GM23338 (cell line): ENCODE results near the gene FOXJ3. TPM values are rescaled to one million over a fixed set of nuclear protein-coding genes. Genes with fewer than 3 reads are reported as not detected.

Experiments used
- ATAC-seq: fragments of 200-7000 bp; cut with Tn5 transposase; 3 replicates; pipeline ENCODE4 v1.9.1; 2020
- DNase-seq: peaks from one replicate; pipeline ENCODE4 v3.0.0-alpha.2; 2015; ENCODE audit warnings: low spot score
- H2AFZ ChIP-seq: fragments of 200-600 bp; sonication (generic); 2 replicates; pipeline ENCODE4 v1.8.0; 2016; ENCODE audit warnings: antibody characterized with exemption, mild to moderate bottlenecking, moderate library complexity
- H3F3A ChIP-seq: fragments of 200-600 bp; sonication (generic); replicated peaks from 2 replicates; pipeline ENCODE4 v1.8.0; 2017; ENCODE audit warnings: antibody characterized with exemption, mixed run types, low read depth
- H3K27ac ChIP-seq: fragments of 200-600 bp; sonication (generic); 2 replicates; pipeline ENCODE4 v1.6.1; 2016; ENCODE audit warnings: low read depth
- H3K27me3 ChIP-seq: fragments of 200-600 bp; sonication (generic); 2 replicates; pipeline ENCODE4 v1.8.0; 2016; ENCODE audit warnings: mild to moderate bottlenecking, mixed run types, moderate library complexity; ENCODE audit not compliant: insufficient read depth
- H3K36me3 ChIP-seq: fragments of 200-600 bp; sonication (generic); 2 replicates; pipeline ENCODE4 v1.8.0; 2016; ENCODE audit warnings: mild to moderate bottlenecking; ENCODE audit not compliant: insufficient read depth
- H3K4me1 ChIP-seq: fragments of 200-600 bp; sonication (generic); 2 replicates; pipeline ENCODE4 v1.8.0; 2016; ENCODE audit warnings: mild to moderate bottlenecking, moderate library complexity; ENCODE audit not compliant: insufficient read depth
- H3K4me2 ChIP-seq: fragments of 200-600 bp; sonication (generic); 2 replicates; pipeline ENCODE4 v1.7.1; 2017; ENCODE audit warnings: mixed run types
- H3K4me3 ChIP-seq: fragments of 200-600 bp; sonication (generic); 2 replicates; pipeline ENCODE4 v1.6.1; 2016; ENCODE audit warnings: mixed run types
- H3K79me2 ChIP-seq: fragments of 200-600 bp; sonication (generic); replicated peaks from 2 replicates; pipeline ENCODE4 v1.8.0; 2017; ENCODE audit warnings: mild to moderate bottlenecking; ENCODE audit not compliant: insufficient read depth
- H3K9me2 ChIP-seq: fragments of 200-600 bp; sonication (generic); 2 replicates; pipeline ENCODE4 v1.8.0; 2017; ENCODE audit not compliant: insufficient read depth
- H4K20me1 ChIP-seq: fragments of 200-600 bp; sonication (generic); replicated peaks from 2 replicates; pipeline ENCODE4 v1.8.0; 2017; ENCODE audit warnings: mild to moderate bottlenecking; ENCODE audit not compliant: insufficient read depth
- H3K27ac Mint-ChIP-seq: 2 replicates; pipeline ENCODE4 v1.8.0; 2020; ENCODE audit warnings: inconsistent platforms, mild to moderate bottlenecking, moderate library complexity, mixed read lengths
- H3K27me3 Mint-ChIP-seq: 3 replicates; pipeline ENCODE4 v1.8.0; 2022; ENCODE audit warnings: low read depth, mild to moderate bottlenecking, moderate library complexity, mixed read lengths, inconsistent platforms; ENCODE audit not compliant: insufficient read depth, poor library complexity
- H3K36me3 Mint-ChIP-seq: 3 replicates; pipeline ENCODE4 v1.8.0; 2021; ENCODE audit warnings: low read depth, mild to moderate bottlenecking, inconsistent platforms, moderate library complexity, mixed read lengths
- H3K4me1 Mint-ChIP-seq: 3 replicates; pipeline ENCODE4 v1.8.0; 2020; ENCODE audit warnings: mild to moderate bottlenecking, inconsistent platforms, mixed read lengths
- H3K4me3 Mint-ChIP-seq: 3 replicates; pipeline ENCODE4 v1.8.0; 2021; ENCODE audit warnings: moderate library complexity, mild to moderate bottlenecking, inconsistent platforms, mixed read lengths
- H3K9me3 Mint-ChIP-seq: 3 replicates; pipeline ENCODE4 v1.8.0; 2020; ENCODE audit warnings: moderate library complexity, mild to moderate bottlenecking, inconsistent platforms, mixed read lengths
- CREB1 ChIP-seq: fragments of 250-450 bp; sonication (Bioruptor Pico); IDR thresholded peaks from 2 replicates; pipeline ENCODE4 v1.5.0; 2020; ENCODE audit warnings: low read depth, mild to moderate bottlenecking, moderate library complexity
- CTCF ChIP-seq, 2 experiments: fragments of 200-600 bp in 1 of 2; sonication (generic) in 1 of 2; conservative IDR thresholded peaks; 2 replicates each; pipeline versions ENCODE4 v1.5.1 to v1.6.1; 2016 to 2017; ENCODE audit warnings: antibody characterized with exemption in 2 of 2, low read depth in 2 of 2, mild to moderate bottlenecking in 2 of 2, moderate library complexity in 1 of 2
- ETS1 ChIP-seq: IDR thresholded peaks from 2 replicates; pipeline ENCODE4 v1.6.1; 2016; ENCODE audit warnings: antibody characterized with exemption
- EZH2 ChIP-seq: fragments of 200-600 bp; sonication (generic); IDR thresholded peaks from one replicate; pipeline ENCODE4 v1.8.0; 2017; ENCODE audit warnings: antibody characterized with exemption, mild to moderate bottlenecking, low read depth; ENCODE audit not compliant: unreplicated experiment
- EZH2phosphoT487 ChIP-seq: fragments of 200-600 bp; sonication (generic); IDR thresholded peaks from one replicate; pipeline ENCODE4 v1.8.1; 2018; ENCODE audit warnings: antibody characterized with exemption; ENCODE audit not compliant: unreplicated experiment
- JUNB ChIP-seq: IDR thresholded peaks from one replicate; pipeline ENCODE4 v1.6.1; 2016; ENCODE audit warnings: antibody characterized with exemption; ENCODE audit not compliant: unreplicated experiment
- NANOG ChIP-seq: IDR thresholded peaks from 2 replicates; pipeline ENCODE4 v1.6.1; 2016; ENCODE audit warnings: antibody characterized with exemption, borderline replicate concordance
- STAT1 ChIP-seq: IDR thresholded peaks from one replicate; pipeline ENCODE4 v1.6.1; 2016; ENCODE audit warnings: antibody characterized with exemption; ENCODE audit not compliant: unreplicated experiment
- ZNF114 ChIP-seq: fragments of 250-450 bp; sonication (Bioruptor Pico); IDR thresholded peaks from 2 replicates; pipeline ENCODE4 v1.5.0; 2020; ENCODE audit warnings: mild to moderate bottlenecking, moderate library complexity
- ZNF331 ChIP-seq: fragments of 250-450 bp; sonication (Bioruptor Pico); IDR thresholded peaks from 2 replicates; pipeline ENCODE4 v1.5.0; 2020; ENCODE audit warnings: low read depth, mild to moderate bottlenecking, moderate library complexity
- ZNF462 ChIP-seq: fragments of 250-450 bp; sonication (Bioruptor Pico); IDR thresholded peaks from 2 replicates; pipeline ENCODE4 v1.5.0; 2020; ENCODE audit warnings: mild to moderate bottlenecking, moderate library complexity
- polyA plus RNA-seq: library from polyadenylated mRNA; unstranded; fragments of >200 nt; fragmentation: Nextera tagmentation; extraction: Ambion mirVana; gene quantifications from 2 replicates; pipeline ENCODE4 v1.2.1, GENCODE V29; 2016
- total RNA-seq: library from RNA; depleted of rRNA; stranded (reverse); fragments of >200 nt; shearing (Covaris generic); gene quantifications from 2 replicates; pipeline ENCODE4 v1.2.3, GENCODE V29; 2014

FOXJ3 gene
- total and polyA plus RNA-seq, 2 experiments from 2014 or later = 36.6 to 53.3 TPM

GRCh38 chr1:42302034-42302433 is 33.0 kb downstream of the FOXJ3 start:
- H3K36me3 ChIP-seq = no peaks in the 10 kb centered on the region
- no peaks in the 10 kb centered on the region for H3K4me1 Mint-ChIP-seq
- H3K27ac Mint-ChIP-seq = no peak overlapping the region
- ATAC-seq (no peak), DNase-seq (no peak)
- no peak overlapping the region for H3K27ac ChIP-seq
- H3K9me2 ChIP-seq = no peaks in the 10 kb centered on the region
- peaks cover 45% of the 10 kb centered on the region for H4K20me1 ChIP-seq
- TF ChIP-seq ZNF331 (no peak), ETS1 (no peak), ZNF114 (no peak), JUNB (no peak)
- H3K36me3 Mint-ChIP-seq = peaks cover 43% of the 10 kb centered on the region; the same call in 2 of the 3 replicates
- H3K4me2 ChIP-seq = no peak overlapping the region
- H3K27me3 Mint-ChIP-seq = no peaks in the 10 kb centered on the region
- H3K79me2 ChIP-seq = peaks cover 74% of the 10 kb centered on the region
- no peaks in the 10 kb centered on the region for H3K9me3 Mint-ChIP-seq
- H3K4me3 ChIP-seq = no peak overlapping the region
- no peaks in the 10 kb centered on the region for H3K4me1 ChIP-seq
- no peaks in the 10 kb centered on the region for H3F3A ChIP-seq
- H3K4me3 Mint-ChIP-seq = no peak overlapping the region
- no peaks in the 10 kb centered on the region for H3K27me3 ChIP-seq
- H2AFZ ChIP-seq = no peak overlapping the region

GRCh38 chr1:42298520-42298919 is 36.5 kb downstream of the FOXJ3 start:
- Histone ChIP-seq H3K4me1 (no peaks in the 10 kb centered on the region), H3K4me2 (no peak overlapping the region), H3F3A (no peaks in the 10 kb centered on the region), H2AFZ (no peak overlapping the region), H3K27ac (no peak overlapping the region), H4K20me1 (peaks cover 21% of the 10 kb centered on the region), H3K4me3 (no peak overlapping the region), H3K9me2 (no peaks in the 10 kb centered on the region), H3K36me3 (no peaks in the 10 kb centered on the region), H3K27me3 (no peaks in the 10 kb centered on the region), H3K79me2 (peaks cover 69% of the 10 kb centered on the region)
- no peak overlapping the region for H3K27ac Mint-ChIP-seq
- H3K27me3 Mint-ChIP-seq = no peaks in the 10 kb centered on the region
- DNase-seq = no peak
- no peaks in the 10 kb centered on the region for H3K4me1 Mint-ChIP-seq
- H3K36me3 Mint-ChIP-seq = peaks cover 44% of the 10 kb centered on the region; the same call in 2 of the 3 replicates
- no peaks in the 10 kb centered on the region for H3K9me3 Mint-ChIP-seq
- no peak for ATAC-seq
- no peak overlapping the region for H3K4me3 Mint-ChIP-seq
- no peak for TF ChIP-seq ZNF114
- no peak for TF ChIP-seq ZNF462 (CRISPR knock-in tag)
- no peak for TF ChIP-seq ETS1
- no peak for TF ChIP-seq NANOG
- TF ChIP-seq JUNB = no peak
- TF ChIP-seq CREB1 (CRISPR knock-in tag) = no peak
- TF ChIP-seq EZH2phosphoT487 = no peak
- TF ChIP-seq EZH2 = no peak
- no peak for TF ChIP-seq CTCF (conservative IDR thresholded peaks at IDR 0.05; ENCODE audit: low read depth in 2 of 2)
- no peak for TF ChIP-seq STAT1
